ENCODE data around the gene FBXL16.
A peak's percentile ranks its signal among the peaks of the same experiment; 100 is the strongest.

The FBXL16 gene

GRCh38 chr16:689175-689897 lies 16.3 kb downstream of the FBXL16 start:
- H3K4me3 ChIP-seq (ENCODE audit: low read length), result peak overlapping the region; percentile 78
- DNase-seq (ENCODE audit: low read depth), result no peak
- TF ChIP-seq CTCF (conservative IDR thresholded peaks at IDR 0.05; ENCODE audit: low read depth, low read length), result no peak

GRCh38 chr16:687499-687898 lies 18.1 kb downstream of the FBXL16 start:
- H3K4me3 ChIP-seq (ENCODE audit: low read length), result no peak overlapping the region
- no peak for TF ChIP-seq CTCF (conservative IDR thresholded peaks at IDR 0.05; ENCODE audit: low read depth, low read length)
- DNase-seq (ENCODE audit: low read depth), result no peak

GRCh38 chr16:686459-687260 lies 18.9 kb downstream of the FBXL16 start:
- no peak overlapping the region for H3K4me3 ChIP-seq (ENCODE audit: low read length)
- TF ChIP-seq CTCF (conservative IDR thresholded peaks at IDR 0.05; ENCODE audit: low read depth, low read length), result no peak

GRCh38 chr16:685967-686366 lies 19.6 kb downstream of the FBXL16 start:
- H3K4me3 ChIP-seq (ENCODE audit: low read length), result no peak overlapping the region
- no peak for DNase-seq (ENCODE audit: low read depth)
- peak; percentile 61 for TF ChIP-seq CTCF (conservative IDR thresholded peaks at IDR 0.05; ENCODE audit: low read depth, low read length)

More at GRCh38 chr16:686459-687260, 18.9 kb downstream of the FBXL16 start:
- no peak for DNase-seq (ENCODE audit: low read depth)

- H3K4me3 ChIP-seq (ENCODE audit: low read length), result no peak overlapping the region
- TF ChIP-seq CTCF (conservative IDR thresholded peaks at IDR 0.05; ENCODE audit: low read depth, low read length), result no peak
- no peak for DNase-seq (ENCODE audit: low read depth)
Measured at GRCh38 chr16:684961-685696, 20.5 kb downstream of the FBXL16 start.

- TF ChIP-seq CTCF (conservative IDR thresholded peaks at IDR 0.05; ENCODE audit: low read depth, low read length), result no peak
- peak; percentile 69 for DNase-seq (ENCODE audit: low read depth)
- peak within 1 kb of the TSS; percentile 53 for H3K4me3 ChIP-seq (ENCODE audit: low read length)
Measured at GRCh38 chr16:684071-684794, 21.4 kb downstream of the FBXL16 start, which contains the start of gene JMJD8. TSS of gene JMJD8 (minus strand) at chr16:684334. CDS start at chr16:684319, 15 bp downstream.
